Measurements from ENCODE around the gene RBM26. TPM values are rescaled to one million over a fixed set of nuclear protein-coding genes. Genes with fewer than 3 reads are reported as not detected.

RBM26 gene
- polyA plus RNA-seq, 1 experiment: 29.1 TPM

- CTCF ChIA-PET: interaction anchor here (5.4 kb wide), 1 partner anchor 10 kb away, joined by 39 read pairs; no protein-coding TSS in a partner anchor
- H3K27me3 ChIP-seq (ENCODE audit: control insufficient read depth, insufficient read depth, low read length): no peaks in the 10 kb centered on the region
- H3K27ac ChIP-seq (ENCODE audit: low read depth, low read length): no peak overlapping the region
These were observed 28.5 kb upstream of the RBM26 start for GRCh38 chr13:79434556-79434955.

GRCh38 chr13:79432992-79433391, 26.9 kb upstream of the RBM26 start:
- no peak overlapping the region for H3K4me3 ChIP-seq (ENCODE audit: low read depth, low read length)
- no peak overlapping the region for H3K27ac ChIP-seq (ENCODE audit: low read depth, low read length)
- POLR2A ChIA-PET: no interaction called here
- DNase-seq (ENCODE audit: low read depth, low spot score): no peak
- no peaks in the 10 kb centered on the region for H3K27me3 ChIP-seq (ENCODE audit: control insufficient read depth, insufficient read depth, low read length)
- no peak for TF ChIP-seq CTCF (IDR thresholded peaks at IDR 0.05; ENCODE audit: low read depth, low read length)
- H3K9me3 ChIP-seq (ENCODE audit: control insufficient read depth, insufficient read depth, low read length): peaks cover 4% of the 10 kb centered on the region; the same call in 1 of the 2 replicates
- CTCF ChIA-PET: interaction anchor here (0.5 to 12.9 kb wide), 5 partner anchors 9 to 910 kb away, joined by 3 to 454 read pairs (median 4); no protein-coding TSS in a partner anchor

More at GRCh38 chr13:79434556-79434955, 28.5 kb upstream of the RBM26 start:
- H3K9me3 ChIP-seq (ENCODE audit: control insufficient read depth, insufficient read depth, low read length): peaks cover 4% of the 10 kb centered on the region; the same call in 1 of the 2 replicates
- TF ChIP-seq CTCF (IDR thresholded peaks at IDR 0.05; ENCODE audit: low read depth, low read length): no peak
- DNase-seq (ENCODE audit: low read depth, low spot score): no peak
- POLR2A ChIA-PET: no interaction called here
- H3K4me3 ChIP-seq (ENCODE audit: low read depth, low read length): no peak overlapping the region

- no peak overlapping the region for H3K4me3 ChIP-seq (ENCODE audit: low read depth, low read length)
- CTCF ChIA-PET: interaction anchor here (1.3 to 12.9 kb wide), 3 partner anchors 8 to 112 kb away, joined by 4 to 454 read pairs (median 39); no protein-coding TSS in a partner anchor
These were observed 26.0 kb upstream of the RBM26 start for GRCh38 chr13:79432086-79432485.

DNA sequence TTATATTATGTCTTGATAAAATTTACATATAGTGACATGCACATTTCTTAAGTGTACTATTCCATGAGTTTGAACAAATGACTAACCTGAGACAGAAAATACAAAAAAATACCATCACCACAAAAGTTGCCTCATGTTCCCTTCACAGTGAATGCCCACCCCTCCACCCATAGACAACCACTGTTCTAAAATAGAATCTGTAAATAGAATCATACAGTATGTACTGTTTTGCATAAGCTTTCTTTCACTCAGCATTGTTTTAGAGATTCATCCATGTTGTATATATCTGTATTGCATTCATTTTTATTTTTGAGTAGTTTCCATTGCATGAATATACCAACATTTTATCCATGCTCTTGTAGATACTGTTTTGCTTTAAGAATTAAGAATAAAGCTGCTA, 23.3 kb upstream of the RBM26 start:
- CTCF ChIA-PET: interaction anchor here (12.9 kb wide), 1 partner anchor 109 kb away, joined by 454 read pairs; no protein-coding TSS in a partner anchor
- H3K9me3 ChIP-seq (ENCODE audit: control insufficient read depth, insufficient read depth, low read length): peaks cover 4% of the 10 kb centered on the region; the same call in 1 of the 2 replicates
- no peaks in the 10 kb centered on the region for H3K27me3 ChIP-seq (ENCODE audit: control insufficient read depth, insufficient read depth, low read length)
- DNase-seq (ENCODE audit: low read depth, low spot score): no peak
- H3K4me3 ChIP-seq (ENCODE audit: low read depth, low read length): no peak overlapping the region
- no peak for TF ChIP-seq CTCF (IDR thresholded peaks at IDR 0.05; ENCODE audit: low read depth, low read length)
- no peak overlapping the region for H3K27ac ChIP-seq (ENCODE audit: low read depth, low read length)
- POLR2A ChIA-PET: no interaction called here

More at GRCh38 chr13:79432086-79432485, 26.0 kb upstream of the RBM26 start:
- Histone ChIP-seq H3K9me3 (ENCODE audit: control insufficient read depth, insufficient read depth, low read length) (peaks cover 4% of the 10 kb centered on the region; the same call in 1 of the 2 replicates), H3K27me3 (ENCODE audit: control insufficient read depth, insufficient read depth, low read length) (no peaks in the 10 kb centered on the region), H3K27ac (ENCODE audit: low read depth, low read length) (no peak overlapping the region)
- TF ChIP-seq CTCF (IDR thresholded peaks at IDR 0.05; ENCODE audit: low read depth, low read length): no peak
- POLR2A ChIA-PET: no interaction called here
- DNase-seq (ENCODE audit: low read depth, low spot score): no peak

DNA sequence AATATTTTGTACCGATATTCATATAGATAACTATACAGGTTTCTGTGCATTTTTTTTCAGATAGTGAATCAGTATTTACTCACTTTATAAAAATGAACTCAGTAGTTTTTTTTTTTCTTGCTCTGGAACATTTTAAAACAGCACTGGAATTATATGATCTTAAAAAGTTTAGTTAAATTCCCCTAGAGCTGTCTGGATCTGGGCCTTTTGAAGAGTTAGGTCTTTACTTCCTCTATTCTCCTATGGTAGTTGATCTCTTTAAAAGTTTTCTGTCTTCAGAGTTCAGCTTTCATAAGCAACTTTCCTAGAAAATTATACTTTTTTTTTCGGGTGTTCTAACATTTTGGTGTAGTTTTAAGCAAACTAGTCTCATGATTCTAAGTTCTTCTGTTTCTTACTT, 21.8 kb upstream of the RBM26 start:
- DNase-seq (ENCODE audit: low read depth, low spot score): no peak
- H3K27me3 ChIP-seq (ENCODE audit: control insufficient read depth, insufficient read depth, low read length): no peaks in the 10 kb centered on the region
- ChIA-PET POLR2A (no interaction called here), CTCF (interaction anchor here (0.6 to 12.9 kb wide), 4 partner anchors 51 to 116 kb away, joined by 3 to 454 read pairs (median 15); no protein-coding TSS in a partner anchor)
- peaks cover 4% of the 10 kb centered on the region; the same call in 1 of the 2 replicates for H3K9me3 ChIP-seq (ENCODE audit: control insufficient read depth, insufficient read depth, low read length)
- no peak overlapping the region for H3K27ac ChIP-seq (ENCODE audit: low read depth, low read length)
- no peak overlapping the region for H3K4me3 ChIP-seq (ENCODE audit: low read depth, low read length)
- TF ChIP-seq CTCF (IDR thresholded peaks at IDR 0.05; ENCODE audit: low read depth, low read length): no peak

Data from AG04450 (cell line).